K562 (cell line): ENCODE data around the gene DBI. TPM values are rescaled to one million over a fixed set of nuclear protein-coding genes. Genes with fewer than 3 reads are reported as not detected.

Source experiments
- ATAC-seq: fragments of 200-7000 bp; cut with Tn5 transposase; 3 replicates; pipeline ENCODE4 v1.9.1; 2020; ENCODE audit warnings: moderate library complexity
- BruUV-seq: library from RNA; stranded (reverse); fragments of 400-500 nt; replicated peaks from 2 replicates; lab custom pipeline; 2021; lab: Mats Ljungman, UMichigan
- CTCF ChIA-PET: fragments of 300-600 bp; formaldehyde crosslinking; extraction: SDS; loops from one replicate; lab custom pipeline; 2021; ENCODE audit warnings: low intra/inter-chr PET ratio; lab: Yijun Ruan, JAX
- POLR2A ChIA-PET: fragments of 300-600, 350-650 bp; sonication (Branson Sonifier 250); formaldehyde crosslinking; extraction: SDS; loops from one replicate; lab custom pipeline; 2021; ENCODE audit warnings: antibody characterized with exemption, inconsistent platforms; lab: Yijun Ruan, JAX
- DNase-seq, 4 experiments: peaks; one replicate each; pipeline versions ENCODE4 v3.0.0 to v3.0.0-alpha.2; 2011 to 2018; ENCODE audit warnings: low spot score in 3 of 4, mixed read lengths in 3 of 4; ENCODE audit errors: extremely low read depth in 1 of 4
- FAIRE-seq: peaks from 2 replicates; lab custom pipeline; 2011; peaks lifted over from hg19 to GRCh38; lab: Jason Lieb, UNC
- H2AFZ ChIP-seq: 2 replicates; pipeline ENCODE4 v1.6.0; 2011; ENCODE audit warnings: low read depth, low read length, control low read depth, inconsistent platforms
- H3K27ac ChIP-seq: fragments of 200-600 bp; 3 replicates; pipeline ENCODE4 v1.8.0; 2011; ENCODE audit warnings: low read depth, mild to moderate bottlenecking, control low read depth, inconsistent platforms, low read length, moderate library complexity, mixed read lengths; ENCODE audit errors: extremely low read depth
- H3K27me3 ChIP-seq, 2 experiments: fragments of 300-600 bp in 1 of 2; 2 replicates in 1 of 2; 3 replicates in 1 of 2; pipeline versions ENCODE4 v1.6.0 to v1.8.0; 2011; ENCODE audit warnings: inconsistent platforms in 2 of 2, low read length in 2 of 2, mild to moderate bottlenecking in 1 of 2, mixed read lengths in 1 of 2, moderate library complexity in 1 of 2; ENCODE audit not compliant: control insufficient read depth in 2 of 2, insufficient read depth in 2 of 2
- H3K36me3 ChIP-seq: fragments of 300-600 bp; 3 replicates; pipeline ENCODE4 v1.8.0; 2011; ENCODE audit warnings: mild to moderate bottlenecking, low read length, inconsistent platforms; ENCODE audit not compliant: control insufficient read depth, insufficient read depth
- H3K4me1 ChIP-seq, 2 experiments: fragments of 200-600 bp in 1 of 2; replicated peaks in 1 of 2; 2 replicates in 1 of 2; 3 replicates in 1 of 2; pipeline versions ENCODE4 v1.5.1 to v1.8.0; 2011; ENCODE audit warnings: inconsistent platforms in 2 of 2, low read length in 2 of 2, mild to moderate bottlenecking in 1 of 2, mixed read lengths in 1 of 2, moderate library complexity in 1 of 2; ENCODE audit not compliant: control insufficient read depth in 2 of 2, insufficient read depth in 2 of 2
- H3K4me2 ChIP-seq: 2 replicates; pipeline ENCODE4 v1.6.1; 2011; ENCODE audit warnings: low read length, control low read depth, inconsistent platforms, mixed read lengths; ENCODE audit not compliant: insufficient read depth
- H3K4me3 ChIP-seq: fragments of 200-600 bp; sonication (generic), shearing (Covaris generic); 2 replicates; pipeline ENCODE4 v1.5.1; 2016; ENCODE audit warnings: control low read depth, inconsistent platforms
- H3K79me2 ChIP-seq: fragments of 200-600 bp; 3 replicates; pipeline ENCODE4 v1.8.0; 2011; ENCODE audit warnings: low read length, inconsistent platforms; ENCODE audit not compliant: control insufficient read depth, insufficient read depth
- H3K9ac ChIP-seq, 2 experiments: 2 replicates each; pipeline versions ENCODE4 v1.6.0 to v1.6.1; 2011; ENCODE audit warnings: low read depth in 2 of 2, low read length in 2 of 2, control low read depth in 1 of 2, inconsistent platforms in 1 of 2, mild to moderate bottlenecking in 1 of 2, mixed read lengths in 1 of 2; ENCODE audit not compliant: insufficient read depth in 1 of 2
- H3K9me1 ChIP-seq: one replicate; pipeline ENCODE4 v1.6.0; 2011; ENCODE audit warnings: inconsistent platforms, mild to moderate bottlenecking, low read length, moderate library complexity; ENCODE audit not compliant: control insufficient read depth, insufficient read depth
- H3K9me3 ChIP-seq: replicated peaks from 2 replicates; pipeline ENCODE4 v1.5.1; 2011; ENCODE audit warnings: low read depth, low read length, inconsistent platforms; ENCODE audit not compliant: control insufficient read depth, insufficient read depth
- H4K20me1 ChIP-seq: replicated peaks from 2 replicates; pipeline ENCODE4 v1.6.1; 2011; ENCODE audit warnings: low read length, inconsistent platforms, mixed read lengths; ENCODE audit not compliant: control insufficient read depth, insufficient read depth
- FOXA1 ChIP-seq: fragments of 450-650 bp; IDR thresholded peaks from 2 replicates; pipeline ENCODE4 v1.6.1; 2016; ENCODE audit warnings: mild to moderate bottlenecking, borderline replicate concordance
- FOXA3 ChIP-seq, 2 experiments: fragments of 450-650 bp in 1 of 2; sonication (generic) in 1 of 2; formaldehyde crosslinking; IDR thresholded peaks in 1 of 2; conservative IDR thresholded peaks in 1 of 2; 2 replicates each; pipeline versions ENCODE4 v1.4.0 to v1.8.0; 2020 to 2022; ENCODE audit warnings: mild to moderate bottlenecking in 2 of 2, missing genetic modification reagents in 1 of 2
- FOXK2 ChIP-seq, 2 experiments: fragments of 450-650 bp; IDR thresholded peaks in 1 of 2; conservative IDR thresholded peaks in 1 of 2; 2 replicates each; pipeline ENCODE4 v1.6.1; 2016; ENCODE audit warnings: low read depth in 2 of 2, mild to moderate bottlenecking in 1 of 2
- in situ Hi-C: fragments of 300-500 bp; cut with MboI; formaldehyde crosslinking; loops from 4 replicates; pipeline ENCODE4 v1.15.0; 2018; ENCODE audit warnings: inconsistent platforms, mixed read lengths
- intact Hi-C: fragments of 100-400 bp; cut with micrococcal nuclease; formaldehyde crosslinking; loops from 2 replicates; pipeline ENCODE4 v1.14.2; 2022
- polyA plus RNA-seq, 8 experiments: library from polyadenylated mRNA; depleted of rRNA in 4 of 8; stranded (reverse) in 5 of 8; unstranded in 3 of 8; fragments of >200 nt; fragmentation: Nextera tagmentation in 2 of 8; fragmentation: Illumina TruSeq in 1 of 8; extraction: Ambion mirVana in 2 of 8; extraction: Trizol in 1 of 8; gene quantifications; 2 replicates each; pipeline versions ENCODE4 v1.2.1 to v1.2.3, GENCODE V29; 2011 to 2014; ENCODE audit warnings: inconsistent platforms in 1 of 8, missing spikeins in 1 of 8
- total RNA-seq, 7 experiments: library from RNA; depleted of rRNA in 6 of 7; stranded (reverse); fragments of >200 nt in 6 of 7; fragmentation: Illumina TruSeq in 2 of 7; extraction: Trizol in 2 of 7; gene quantifications; 2 replicates each; pipeline versions ENCODE4 v1.2.1 to v1.2.3, GENCODE V29; 2011 to 2021; ENCODE audit warnings: low replicate concordance in 1 of 7
- TF ChIP-seq, protein P1 (sequence below): fragments of 250-450 bp; sonication (Bioruptor Pico); IDR thresholded peaks from 2 replicates; pipeline ENCODE4 v1.4.0; 2020; ENCODE audit warnings: mild to moderate bottlenecking, moderate library complexity, borderline replicate concordance

DBI gene
- total and polyA plus RNA-seq, 9 of the 15 experiments (the other 6 are each of a cell fraction or from before 2014, with no cell fraction given) = 55.8 to 443 (median 194) TPM

DNA sequence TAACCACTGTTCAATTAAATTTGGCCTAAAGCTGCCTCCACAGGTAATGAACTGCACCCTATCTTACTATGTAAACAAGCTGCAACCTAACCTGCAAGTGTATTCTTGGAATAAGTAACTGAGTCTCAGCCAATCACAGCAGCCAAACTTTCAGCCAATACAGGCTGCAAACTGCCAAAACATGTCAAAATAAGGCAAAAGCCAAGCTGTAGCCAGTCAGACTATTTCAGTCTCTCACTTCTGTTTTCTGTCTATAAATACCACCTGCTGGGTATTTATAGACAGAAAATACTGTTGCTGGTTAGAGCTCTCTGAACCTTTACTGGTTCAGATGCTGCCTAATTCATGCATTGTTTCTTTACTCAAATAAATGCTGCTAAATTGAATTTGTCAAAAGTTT, 14.4 kb upstream of the DBI start:
- ATAC-seq (peak; percentile 44; the same call in 1 of the 3 replicates), DNase-seq (peak in 1 of 4 experiments; percentile 30), FAIRE-seq (peak; percentile 56)
- Histone ChIP-seq H3K4me2 (no peak overlapping the region), H3K4me1 (no peaks in the 10 kb centered on the region), H4K20me1 (no peaks in the 10 kb centered on the region), H2AFZ (no peak overlapping the region), H3K79me2 (no peaks in the 10 kb centered on the region), H3K9me3 (no peaks in the 10 kb centered on the region), H3K9ac (no peak overlapping the region), H3K27ac (no peak overlapping the region), H3K9me1 (no peaks in the 10 kb centered on the region), H3K36me3 (no peaks in the 10 kb centered on the region), H3K27me3 (no peaks in the 10 kb centered on the region; a peak in 1 of 5 replicates), H3K4me3 (no peak overlapping the region)
- CTCF ChIA-PET = no interaction called here
- in situ Hi-C loops (no loop called here), intact Hi-C loops (no loop called here)
- POLR2A ChIA-PET = no interaction called here
- TF ChIP-seq FOXK2 (conservative IDR thresholded peaks at IDR 0.05 in 1 of 2, IDR thresholded peaks at IDR 0.05 in 1 of 2; ENCODE audit: low read depth in 2 of 2) (peak; percentile 46 to 64; a peak in 3 of 4 replicates), FOXA1 (0 out of 2 replicates have a peak, but pooled peaks have one; percentile 24), FOXA3 (CRISPR knock-in tag; conservative IDR thresholded peaks at IDR 0.05 in 1 of 2, IDR thresholded peaks at IDR 0.05 in 1 of 2) (peak; percentile 83 to 86; a peak in 3 of 4 replicates)
- TF ChIP-seq, protein P1, sequence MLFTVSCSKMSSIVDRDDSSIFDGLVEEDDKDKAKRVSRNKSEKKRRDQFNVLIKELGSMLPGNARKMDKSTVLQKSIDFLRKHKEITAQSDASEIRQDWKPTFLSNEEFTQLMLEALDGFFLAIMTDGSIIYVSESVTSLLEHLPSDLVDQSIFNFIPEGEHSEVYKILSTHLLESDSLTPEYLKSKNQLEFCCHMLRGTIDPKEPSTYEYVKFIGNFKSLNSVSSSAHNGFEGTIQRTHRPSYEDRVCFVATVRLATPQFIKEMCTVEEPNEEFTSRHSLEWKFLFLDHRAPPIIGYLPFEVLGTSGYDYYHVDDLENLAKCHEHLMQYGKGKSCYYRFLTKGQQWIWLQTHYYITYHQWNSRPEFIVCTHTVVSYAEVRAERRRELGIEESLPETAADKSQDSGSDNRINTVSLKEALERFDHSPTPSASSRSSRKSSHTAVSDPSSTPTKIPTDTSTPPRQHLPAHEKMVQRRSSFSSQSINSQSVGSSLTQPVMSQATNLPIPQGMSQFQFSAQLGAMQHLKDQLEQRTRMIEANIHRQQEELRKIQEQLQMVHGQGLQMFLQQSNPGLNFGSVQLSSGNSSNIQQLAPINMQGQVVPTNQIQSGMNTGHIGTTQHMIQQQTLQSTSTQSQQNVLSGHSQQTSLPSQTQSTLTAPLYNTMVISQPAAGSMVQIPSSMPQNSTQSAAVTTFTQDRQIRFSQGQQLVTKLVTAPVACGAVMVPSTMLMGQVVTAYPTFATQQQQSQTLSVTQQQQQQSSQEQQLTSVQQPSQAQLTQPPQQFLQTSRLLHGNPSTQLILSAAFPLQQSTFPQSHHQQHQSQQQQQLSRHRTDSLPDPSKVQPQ (CRISPR knock-in tag) = no peak
- no TSS peak for BruUV-seq
